ENCODE results near the gene PHACTR2.
"Not testable (repeated sequence)": the region's sequence is repeated elsewhere in the genome, so short reads cannot be mapped to it uniquely, and the experiment has no call there.

Gene PHACTR2

DNA sequence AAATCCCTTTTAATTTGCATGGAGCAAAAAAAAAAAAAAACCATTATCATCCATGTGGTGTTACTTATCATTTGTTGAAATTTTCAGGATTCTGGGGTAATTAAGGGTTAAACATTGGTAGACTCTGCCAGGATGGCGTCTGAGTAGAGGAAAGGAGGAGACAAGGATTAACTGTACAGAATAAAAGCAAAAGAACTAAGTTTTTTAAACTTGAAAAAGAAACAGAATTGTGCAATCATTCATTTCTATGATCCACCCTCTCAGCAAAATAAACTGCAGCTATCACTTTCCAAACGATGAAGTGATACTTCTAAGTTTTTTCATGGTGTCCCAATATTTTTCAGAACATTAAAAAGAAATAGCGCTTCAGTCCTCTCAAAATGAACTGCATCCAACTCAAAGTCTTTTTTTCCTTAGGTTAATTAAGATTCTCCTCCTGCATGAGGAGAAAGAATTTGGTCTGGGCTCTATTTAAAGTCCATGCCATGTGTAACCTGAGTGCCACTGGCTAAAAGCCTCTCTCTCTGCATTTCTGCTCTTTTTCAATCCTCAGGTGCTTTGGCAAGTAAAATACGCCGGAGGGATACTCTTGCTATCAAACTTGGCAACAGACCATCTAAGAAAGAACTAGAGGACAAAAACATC, 95.9 kb downstream of the PHACTR2 start:
- DNase-seq = no peak

DNA sequence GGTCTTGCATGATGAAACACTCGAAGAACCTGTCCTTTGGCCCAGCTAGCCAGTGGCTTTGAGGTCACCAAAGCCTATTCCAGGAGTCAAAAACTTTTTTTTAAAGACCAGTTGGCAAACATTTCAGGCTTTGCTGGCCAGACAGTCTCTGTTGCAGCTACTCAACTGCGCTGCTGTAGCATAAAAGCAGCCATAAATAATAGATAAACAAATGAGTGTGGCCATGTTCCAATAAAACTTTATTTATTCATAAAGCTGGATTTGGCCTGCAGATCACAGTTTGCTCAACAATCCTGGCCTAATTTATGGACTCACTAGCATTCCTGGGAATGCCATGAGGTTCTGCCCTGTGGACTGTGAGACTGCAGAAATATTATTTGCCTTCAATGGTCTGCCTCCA, 96.6 kb downstream of the PHACTR2 start:
- no peak for DNase-seq

DNA sequence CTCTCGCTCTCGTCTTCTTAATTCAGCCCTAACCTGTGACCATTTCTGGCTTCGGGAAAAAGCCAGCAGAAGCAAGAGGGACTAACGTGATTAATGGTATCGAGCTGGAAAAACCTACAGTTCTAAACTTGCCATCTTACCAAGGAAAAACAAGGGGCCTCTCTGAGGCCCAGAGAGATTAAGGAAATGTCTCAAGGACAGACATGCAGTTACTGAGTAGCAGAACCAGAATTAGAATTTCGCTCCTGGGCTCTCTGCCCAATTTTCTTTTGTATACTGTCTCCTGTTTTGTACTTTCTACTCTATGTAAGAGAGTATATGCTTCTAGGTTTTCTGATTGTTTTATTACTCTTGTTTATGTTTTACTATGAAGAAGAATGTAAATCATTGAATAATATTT, 97.6 kb downstream of the PHACTR2 start:
- no peak for DNase-seq

DNA sequence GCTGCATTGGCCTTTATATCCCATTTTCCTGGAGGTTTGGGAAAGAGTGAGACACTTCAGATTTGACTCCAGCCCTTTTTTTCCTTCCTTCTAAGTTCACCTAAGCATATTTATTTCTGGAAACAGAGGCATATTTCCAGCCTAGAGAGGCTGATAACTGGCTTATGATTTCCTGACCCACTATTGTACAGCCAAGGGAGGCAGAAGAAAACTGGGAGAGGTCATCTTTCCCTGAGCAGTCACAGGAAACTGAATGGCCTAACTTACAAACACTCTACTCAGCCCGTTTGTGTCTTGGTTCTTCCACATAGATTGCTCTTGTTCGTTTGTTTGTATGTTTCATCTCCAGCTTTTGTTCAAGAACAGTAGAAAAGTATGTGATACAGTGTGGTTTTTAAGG, 101.2 kb downstream of the PHACTR2 start:
- no peak for DNase-seq

DNA sequence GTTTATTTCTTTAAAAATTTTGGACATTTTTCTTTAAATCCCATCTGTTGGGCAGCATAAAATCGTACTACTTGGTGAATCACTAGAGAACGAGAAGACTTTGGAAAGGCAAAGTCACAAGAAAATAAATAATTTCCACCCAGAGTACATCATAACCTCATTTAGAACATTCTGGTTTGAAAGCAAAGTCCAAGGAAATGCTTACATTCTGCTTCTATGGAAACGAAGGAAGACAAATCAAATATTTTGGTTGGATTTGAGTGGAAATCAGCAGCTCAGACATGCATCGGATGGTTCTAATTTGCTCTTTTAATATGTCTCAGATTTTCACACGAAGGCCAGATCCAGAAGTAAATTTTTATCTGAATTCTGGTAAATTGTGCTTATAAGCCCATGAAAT, 104.7 kb downstream of the PHACTR2 start:
- no peak for DNase-seq

DNA sequence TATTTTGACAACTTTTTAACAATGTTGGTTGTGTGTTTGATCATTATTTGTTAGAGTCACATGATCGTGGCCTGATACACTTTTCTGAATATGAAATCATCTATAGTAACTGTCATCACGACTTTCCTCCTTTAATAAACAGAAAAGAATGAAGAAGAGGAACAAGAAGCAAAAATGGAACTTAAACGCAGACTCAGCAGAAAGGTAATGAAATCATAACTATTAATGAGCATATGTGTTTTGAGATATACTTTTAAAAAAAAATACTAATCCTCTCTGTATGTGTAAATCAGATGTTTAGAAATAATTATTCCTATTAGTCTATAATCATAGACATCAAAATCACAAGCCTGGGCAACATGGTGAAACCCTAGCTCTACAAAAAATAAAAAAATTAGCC, 105.3 kb downstream of the PHACTR2 start:
- DNase-seq = no peak

DNA sequence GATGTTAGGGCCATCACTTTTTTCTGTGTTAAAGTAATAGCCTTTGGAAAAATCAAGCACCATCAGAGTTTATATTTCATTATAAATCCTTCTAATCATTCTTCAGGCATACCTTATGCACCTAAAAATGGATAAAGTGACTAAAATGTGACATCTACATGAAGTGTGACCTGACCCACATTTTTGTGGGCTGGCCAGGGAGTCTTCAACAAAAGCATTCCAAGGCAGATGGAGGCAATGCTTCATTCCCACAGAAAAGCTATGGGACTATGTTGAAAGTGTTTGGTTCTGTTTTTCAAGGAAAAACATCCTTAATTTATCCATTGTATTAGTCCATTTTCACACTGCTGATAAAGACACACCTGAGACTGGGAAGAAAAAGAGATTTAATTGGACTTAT, 106.6 kb downstream of the PHACTR2 start:
- DNase-seq = no peak

DNA sequence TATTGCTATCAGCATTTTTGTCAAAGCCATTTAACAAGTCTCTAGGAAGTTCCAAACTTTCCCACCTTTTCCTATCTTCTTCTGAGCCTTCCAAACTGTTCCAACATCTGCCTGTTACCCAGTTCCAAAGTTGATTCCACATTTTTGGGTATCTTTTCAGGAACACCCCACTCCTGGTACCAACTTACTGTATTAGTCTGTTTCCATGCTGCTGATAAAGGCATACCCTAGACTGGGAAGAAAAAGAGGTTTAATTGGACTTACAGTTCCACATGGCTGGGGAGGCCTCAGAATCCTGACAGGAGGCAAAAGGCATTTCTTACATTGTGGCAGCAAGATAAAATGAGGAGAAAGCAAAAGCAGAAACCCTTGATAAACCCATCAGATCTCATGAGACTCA, 108.6 kb downstream of the PHACTR2 start:
- DNase-seq = not testable (repeated sequence)

DNA sequence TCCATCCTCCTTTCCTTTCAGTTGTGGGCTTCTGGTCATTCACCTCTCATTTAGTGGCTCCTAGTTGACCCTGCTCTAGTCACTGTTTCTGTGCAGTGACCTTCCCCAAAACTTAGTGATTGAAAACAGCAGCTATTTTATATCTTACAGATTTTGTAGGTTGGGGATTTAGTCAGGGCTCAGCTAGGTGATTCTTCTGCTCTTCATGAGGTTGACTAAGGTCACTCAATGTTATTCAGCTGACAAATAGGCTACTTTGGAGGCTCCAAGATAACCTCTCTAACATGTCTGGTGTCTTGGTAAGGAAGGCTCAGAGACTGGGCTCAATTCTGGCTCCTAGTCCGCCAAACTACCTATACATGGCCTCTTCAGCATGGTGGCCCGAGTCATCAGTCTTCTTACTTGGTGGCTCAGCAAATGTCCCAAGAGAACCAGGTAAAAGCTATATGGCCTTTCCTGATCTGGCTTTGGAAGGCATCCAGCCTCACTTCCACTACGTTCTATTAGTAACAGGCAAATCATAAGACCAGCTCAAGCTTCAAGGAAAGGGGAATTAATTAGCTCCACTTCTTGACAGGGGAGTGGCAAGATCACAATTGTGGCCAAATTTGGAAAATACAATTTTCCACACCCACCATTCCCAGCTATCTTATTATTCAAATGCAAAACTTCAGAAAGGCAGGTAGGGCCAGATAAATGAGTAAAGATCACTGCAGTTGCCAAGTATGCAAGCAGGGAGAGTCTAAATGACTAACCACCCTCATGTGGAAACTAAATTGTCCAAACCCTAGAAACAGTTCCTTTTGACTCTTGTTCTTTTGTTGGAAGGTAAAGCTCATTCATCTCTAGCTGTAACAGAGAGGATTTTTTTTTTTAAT, 114.9 kb downstream of the PHACTR2 start:
- DNase-seq = no peak

DNA sequence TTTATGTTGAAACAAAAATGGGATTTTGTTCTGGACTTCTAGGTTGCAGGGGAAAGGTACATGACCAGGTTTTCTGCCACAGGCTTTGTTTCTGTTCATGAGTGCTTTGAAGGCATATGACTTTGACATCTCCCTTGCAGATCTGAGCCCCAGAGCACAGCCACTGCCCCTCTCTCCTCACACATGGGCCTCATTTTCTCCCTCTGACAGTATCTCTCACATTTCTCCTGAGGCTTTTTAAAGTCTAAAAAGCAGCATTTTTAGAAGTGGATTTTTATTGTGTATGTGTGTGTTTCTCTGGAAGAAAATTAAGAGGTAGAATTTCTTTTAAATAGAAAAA, 115.5 kb downstream of the PHACTR2 start:
- DNase-seq = no peak

DNA sequence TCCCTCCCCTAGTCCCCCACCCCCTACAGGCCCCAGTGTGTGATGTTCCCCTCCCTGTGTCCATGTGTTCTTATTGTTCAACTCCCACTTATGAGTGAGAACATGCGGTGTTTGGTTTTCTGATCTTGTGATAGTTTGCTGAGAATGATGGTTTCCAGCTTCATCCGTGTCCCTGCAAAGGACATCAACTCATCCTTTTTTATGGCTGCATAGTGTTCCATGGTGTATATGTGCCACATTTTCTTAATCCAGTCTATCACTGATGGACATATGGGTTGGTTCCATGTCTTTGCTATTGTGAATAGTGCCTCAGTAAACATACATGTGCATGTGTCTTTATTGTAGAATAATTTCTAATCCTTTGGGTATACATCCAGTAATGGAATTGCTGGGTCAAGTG, 118.8 kb downstream of the PHACTR2 start:
- not testable (repeated sequence) for DNase-seq

DNA sequence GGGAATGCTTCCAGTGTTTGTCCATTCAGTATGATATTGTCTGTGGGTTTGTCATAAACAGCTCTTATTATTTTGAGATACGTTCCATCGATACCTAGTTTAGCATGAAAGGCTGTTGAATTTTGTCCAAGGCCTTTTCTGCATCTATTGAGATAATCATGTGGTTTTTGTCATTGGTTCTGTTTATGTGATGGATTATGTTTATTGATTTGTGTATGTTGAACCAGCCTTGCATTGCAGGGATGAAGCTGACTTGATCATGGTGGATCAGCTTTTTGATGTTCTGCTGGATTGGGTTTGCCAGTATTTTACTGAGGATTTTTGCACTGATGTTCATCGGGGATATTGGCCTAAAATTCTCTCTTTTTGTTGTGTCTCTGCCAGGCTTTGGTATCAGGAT, 120.7 kb downstream of the PHACTR2 start:
- DNase-seq = not testable (repeated sequence)

DNA sequence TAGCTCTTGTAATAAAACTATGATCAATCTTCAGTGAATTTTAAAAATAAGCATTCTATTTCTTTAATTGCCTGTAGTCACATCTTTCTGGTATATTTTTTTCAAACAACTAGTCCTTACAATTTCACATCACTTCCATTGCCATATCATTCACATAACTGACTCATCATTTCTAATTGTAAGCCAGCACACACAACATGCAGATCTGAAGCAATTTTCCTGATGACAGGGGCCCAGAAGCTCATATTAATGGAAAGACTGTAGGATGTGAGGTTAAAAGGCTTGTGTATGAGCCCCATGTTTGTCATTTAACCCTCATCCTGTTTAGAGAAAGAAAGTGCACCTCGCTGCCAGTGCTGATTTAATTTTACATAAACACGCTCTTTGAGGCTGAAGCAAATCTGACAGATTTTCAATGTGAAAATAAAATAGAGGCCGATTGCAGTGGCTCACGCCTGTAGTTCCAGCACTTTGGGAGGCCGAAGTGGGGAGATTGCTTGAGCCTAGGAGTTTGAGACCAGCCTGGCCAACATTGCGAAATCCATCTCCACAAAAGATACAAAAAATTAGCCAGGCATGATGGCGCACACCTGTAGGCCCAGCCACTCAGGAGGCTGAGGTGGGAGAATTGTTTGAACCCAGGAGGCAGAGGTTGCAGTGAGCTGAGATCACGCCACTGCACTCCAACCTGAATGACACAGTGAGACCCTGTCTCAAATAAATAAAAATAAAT, 125.2 kb downstream of the PHACTR2 start:
- no peak for DNase-seq

DNA sequence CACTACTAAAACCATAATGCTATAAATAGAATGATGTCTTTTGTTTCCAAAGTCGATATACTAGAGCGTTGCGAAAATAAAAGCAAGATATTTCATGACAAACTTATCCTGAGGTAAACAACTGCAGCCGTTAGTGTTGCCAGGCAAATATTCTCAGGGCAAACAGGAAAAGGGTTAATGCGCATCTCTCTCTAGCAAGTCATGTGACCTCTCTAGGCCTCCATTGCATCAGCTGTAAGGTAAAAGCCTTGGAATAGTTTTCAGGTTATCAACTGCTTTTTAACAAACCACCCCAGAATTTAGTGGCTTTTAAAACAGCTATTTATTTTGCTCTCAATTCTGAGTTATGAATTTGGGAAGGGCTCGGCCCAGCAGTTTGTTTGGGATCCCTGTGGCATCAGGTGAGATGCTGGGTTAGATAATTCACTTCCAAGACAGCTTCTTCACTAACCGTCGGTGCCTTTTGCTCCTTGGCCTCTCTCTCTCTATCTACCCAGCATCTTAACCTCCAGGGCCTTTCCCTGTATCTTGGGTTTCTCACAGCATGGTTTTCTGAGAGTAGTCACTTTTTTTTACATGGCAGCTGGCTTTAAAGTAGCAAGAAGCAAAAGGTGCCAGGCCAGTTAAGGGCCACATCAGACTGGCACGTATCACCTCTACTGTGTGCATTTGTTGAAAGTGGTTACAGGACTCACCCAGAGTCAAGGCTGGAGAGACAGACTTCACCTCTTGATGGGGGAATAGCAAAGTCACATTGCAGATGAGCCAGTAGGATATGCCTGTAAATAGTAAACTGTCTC, 126.2 kb downstream of the PHACTR2 start:
- no peak for DNase-seq

DNA sequence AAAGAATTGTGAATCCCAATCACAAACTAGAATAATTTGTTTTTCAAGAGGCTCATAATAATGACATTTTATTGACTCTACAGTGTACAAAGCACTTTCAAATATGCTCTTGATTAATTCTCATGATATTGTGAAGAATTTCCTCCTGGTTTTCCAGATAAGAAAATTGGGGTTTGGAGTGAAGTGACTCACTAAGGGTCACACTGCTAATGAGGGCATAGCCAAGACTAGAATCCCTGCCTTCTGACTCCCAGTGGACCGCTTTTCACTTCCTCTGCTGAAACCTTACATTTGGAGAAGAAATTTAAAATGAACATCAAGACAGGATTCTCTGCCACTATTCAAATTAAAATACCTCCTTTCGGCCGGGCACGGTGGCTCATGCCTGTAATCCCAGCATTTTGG, 127.1 kb downstream of the PHACTR2 start:
- no peak for DNase-seq

DNA sequence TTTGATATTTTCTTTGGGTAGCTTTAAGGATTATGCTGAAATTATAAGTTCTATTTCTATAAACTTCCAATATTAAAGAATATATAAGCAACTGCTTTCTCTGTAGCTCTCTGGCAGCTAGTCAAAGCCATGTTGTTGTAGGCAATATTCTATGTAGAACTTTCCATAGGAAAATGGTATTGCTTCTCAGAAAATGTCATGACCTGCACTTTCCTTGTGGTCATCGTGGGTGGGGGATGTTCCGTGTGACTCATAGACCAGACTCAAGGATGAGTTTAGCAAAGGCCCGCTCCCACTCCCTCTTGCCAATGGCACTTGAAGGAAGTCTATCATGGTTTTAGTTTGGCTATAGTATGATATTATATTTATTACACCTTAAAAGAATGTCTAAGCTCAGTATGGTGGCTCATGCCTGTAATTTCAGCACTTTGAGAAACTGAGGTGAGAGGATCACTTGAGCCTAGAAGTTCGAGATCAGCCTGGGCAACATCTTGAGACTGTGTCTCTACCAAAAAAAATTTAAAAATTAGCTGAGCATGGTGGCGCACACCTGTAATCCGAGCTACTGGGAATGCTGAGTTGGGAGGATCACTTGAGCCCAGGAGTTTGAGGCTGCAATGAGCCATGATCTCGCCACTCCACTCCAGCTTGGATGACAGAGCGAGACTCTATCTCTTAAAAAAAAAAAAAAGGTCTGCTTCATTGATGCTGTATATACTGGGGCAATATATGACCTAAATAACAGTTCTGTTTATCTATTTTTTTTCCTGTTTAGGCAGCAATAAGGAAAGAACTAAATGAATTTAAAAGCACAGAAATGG, 128.7 kb downstream of the PHACTR2 start:
- DNase-seq = peak; percentile 26

DNA sequence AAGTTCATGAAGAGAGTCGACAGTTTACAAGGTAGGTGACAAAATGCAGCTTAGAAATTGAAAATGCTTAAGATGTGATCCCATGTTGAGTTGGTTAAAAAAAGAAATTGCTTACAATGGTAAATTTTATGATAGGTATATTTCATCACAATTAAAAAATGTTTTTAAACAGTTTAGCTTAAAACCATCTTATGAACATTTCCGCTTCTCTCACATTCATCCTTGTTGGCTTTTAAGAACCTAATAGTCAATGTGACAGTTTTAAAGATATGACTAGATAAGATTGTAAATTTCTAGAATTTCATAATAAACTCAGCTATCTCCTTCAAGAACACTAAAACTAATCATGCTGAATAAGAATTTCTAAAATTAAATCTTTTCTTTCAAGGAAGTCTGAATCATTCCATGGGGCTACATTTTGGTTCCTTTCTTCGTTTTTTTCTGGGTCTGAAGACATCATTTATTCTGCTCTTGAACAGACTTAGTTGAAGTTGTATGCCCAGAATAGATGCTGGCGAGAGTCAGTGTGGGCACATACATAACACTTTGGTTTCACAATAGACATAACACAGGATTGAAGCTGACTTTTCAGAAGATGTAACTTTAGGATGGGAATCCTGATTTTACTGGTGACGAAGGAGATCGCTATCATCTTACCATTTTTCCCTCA, 129.5 kb downstream of the PHACTR2 start:
- DNase-seq = no peak

DNA sequence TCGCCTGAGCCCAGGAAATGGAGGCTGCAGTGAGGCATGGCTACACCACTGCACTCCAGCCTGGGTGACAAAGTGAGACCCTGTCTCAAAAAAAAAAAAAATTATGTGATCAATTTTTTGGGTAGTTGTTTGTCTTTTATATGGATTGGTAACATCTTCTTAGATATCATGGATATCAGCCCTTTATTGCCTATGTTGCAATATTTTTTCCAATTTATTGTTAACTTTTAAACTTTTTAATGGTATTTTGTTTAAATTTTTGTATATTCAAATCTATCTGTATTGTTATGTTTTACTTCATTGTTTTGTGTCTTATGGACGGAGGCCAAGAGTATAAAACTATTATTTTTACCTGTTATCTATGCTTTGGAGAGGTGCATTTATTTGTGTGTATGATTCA, 133.0 kb downstream of the PHACTR2 start:
- no peak for DNase-seq

DNA sequence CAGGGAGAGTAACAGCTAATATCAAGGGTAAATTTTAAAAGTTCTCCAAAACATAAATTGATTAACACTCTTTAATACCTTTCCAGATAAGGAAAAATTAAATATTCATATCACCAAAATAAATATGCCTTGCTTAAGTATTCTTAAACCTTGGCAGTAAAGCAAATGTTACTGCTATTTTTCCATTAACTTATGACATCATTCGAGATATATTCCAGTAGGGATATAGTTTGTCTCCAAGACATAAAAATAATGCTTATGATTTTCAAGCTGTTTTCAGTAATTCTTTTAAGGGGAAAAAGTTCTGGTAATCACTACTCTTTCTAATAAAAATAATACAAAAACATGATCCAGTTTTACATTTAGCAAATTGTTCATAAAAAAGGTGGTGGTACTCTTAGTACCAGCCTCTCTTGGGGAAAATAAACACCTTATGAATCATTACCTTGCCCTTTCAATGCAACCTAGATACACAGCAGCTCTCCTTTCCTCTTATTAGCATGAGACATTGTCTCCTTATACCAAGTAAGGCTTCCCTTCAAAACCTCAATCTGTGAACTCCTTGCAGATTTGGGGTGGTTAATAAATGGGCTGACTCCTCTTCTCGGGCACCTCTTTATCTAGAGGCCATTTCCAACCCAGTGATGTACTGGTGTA, 133.9 kb downstream of the PHACTR2 start:
- no peak for DNase-seq

DNA sequence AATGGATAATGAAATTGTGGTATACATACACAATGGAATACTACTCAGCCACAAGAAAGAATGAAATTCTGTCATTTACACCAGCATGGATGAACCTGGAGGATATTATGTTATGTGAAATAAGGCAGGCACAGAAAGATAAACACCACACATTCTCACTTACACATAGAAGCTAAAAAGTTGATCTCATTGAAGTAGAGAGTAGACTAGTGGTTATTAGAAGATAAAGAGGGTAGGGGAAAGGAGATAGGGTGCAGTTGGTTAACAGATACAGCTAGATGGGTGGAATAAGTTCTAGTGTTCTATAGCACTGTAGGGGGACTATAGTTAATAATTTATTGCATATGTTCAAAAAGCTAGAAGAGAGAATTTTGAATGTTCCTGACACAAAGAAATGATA, 139.9 kb downstream of the PHACTR2 start:
- DNase-seq = no peak

DNA sequence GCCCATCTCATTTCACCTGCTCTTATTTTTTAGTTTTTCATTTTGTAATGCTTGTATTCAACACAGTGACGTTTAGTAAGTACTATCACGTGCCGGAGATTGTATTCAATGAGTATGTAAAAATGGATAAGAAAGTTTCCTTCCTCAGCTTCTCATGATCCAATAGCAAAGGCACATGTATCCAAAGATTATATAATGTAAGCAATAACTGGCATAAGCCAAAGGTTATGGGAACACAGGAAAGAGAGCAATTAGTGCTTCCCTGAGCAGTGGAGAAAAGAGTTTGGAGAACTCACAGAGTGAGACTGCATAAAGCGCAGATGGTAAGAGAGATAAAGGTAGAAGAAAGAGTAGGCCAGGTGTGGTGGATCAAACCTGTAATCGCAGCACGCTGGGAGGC, 143.6 kb downstream of the PHACTR2 start:
- DNase-seq = no peak
